GM19238 (cell line): ENCODE data around the gene C10orf67.

ENCODE experiments used
- DNase-seq: peaks from one replicate; pipeline ENCODE4 v3.0.0; 2011; ENCODE audit warnings: low spot score; ENCODE audit not compliant: insufficient read length

C10orf67 gene

GRCh38 chr10:23174074-23174976 lies 170.3 kb downstream of the C10orf67 start:
- DNase-seq, result no peak

DNA sequence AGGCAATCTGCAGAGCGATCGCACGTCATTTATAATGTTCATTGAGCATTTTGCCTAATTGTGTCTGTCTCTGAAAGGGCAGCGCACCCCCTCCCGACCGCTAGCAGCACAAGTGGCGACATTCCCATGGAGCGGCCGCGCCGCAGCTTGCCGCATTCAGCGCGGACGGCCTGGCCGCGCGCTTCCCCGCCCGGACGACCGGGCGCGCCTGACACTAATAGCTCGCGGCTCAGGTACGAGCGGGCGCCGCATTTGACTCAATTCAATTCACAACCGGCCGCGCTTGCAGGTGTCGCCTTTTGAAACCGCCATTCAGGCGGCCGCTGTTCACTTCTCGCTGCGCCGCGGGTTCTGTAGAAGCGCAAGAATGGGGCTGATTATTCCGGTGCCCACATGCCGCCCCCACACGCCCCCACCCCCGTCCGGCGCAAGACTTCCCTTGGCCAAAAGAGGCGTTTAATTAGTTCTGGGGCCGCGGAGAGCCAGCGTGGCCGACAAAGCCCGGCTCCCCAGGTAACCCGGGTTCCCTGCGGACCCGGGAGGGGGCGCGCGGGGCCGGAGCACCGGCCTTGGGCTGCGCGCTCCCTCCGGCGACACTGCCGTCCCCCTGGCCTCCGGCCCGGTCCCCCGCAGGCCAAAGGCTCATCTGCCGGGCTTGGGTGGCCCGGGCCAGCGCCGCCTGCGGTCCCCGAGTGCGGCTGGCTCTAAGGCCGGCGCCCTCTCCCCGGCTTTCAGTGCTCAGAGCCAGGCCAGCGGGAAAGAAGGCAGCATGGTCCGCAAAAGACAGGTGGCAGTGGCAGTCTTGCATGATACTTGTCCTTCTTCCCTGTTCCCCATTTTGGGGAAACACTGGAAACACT lies 171.2 kb downstream of the C10orf67 start:
- no peak for DNase-seq

DNA sequence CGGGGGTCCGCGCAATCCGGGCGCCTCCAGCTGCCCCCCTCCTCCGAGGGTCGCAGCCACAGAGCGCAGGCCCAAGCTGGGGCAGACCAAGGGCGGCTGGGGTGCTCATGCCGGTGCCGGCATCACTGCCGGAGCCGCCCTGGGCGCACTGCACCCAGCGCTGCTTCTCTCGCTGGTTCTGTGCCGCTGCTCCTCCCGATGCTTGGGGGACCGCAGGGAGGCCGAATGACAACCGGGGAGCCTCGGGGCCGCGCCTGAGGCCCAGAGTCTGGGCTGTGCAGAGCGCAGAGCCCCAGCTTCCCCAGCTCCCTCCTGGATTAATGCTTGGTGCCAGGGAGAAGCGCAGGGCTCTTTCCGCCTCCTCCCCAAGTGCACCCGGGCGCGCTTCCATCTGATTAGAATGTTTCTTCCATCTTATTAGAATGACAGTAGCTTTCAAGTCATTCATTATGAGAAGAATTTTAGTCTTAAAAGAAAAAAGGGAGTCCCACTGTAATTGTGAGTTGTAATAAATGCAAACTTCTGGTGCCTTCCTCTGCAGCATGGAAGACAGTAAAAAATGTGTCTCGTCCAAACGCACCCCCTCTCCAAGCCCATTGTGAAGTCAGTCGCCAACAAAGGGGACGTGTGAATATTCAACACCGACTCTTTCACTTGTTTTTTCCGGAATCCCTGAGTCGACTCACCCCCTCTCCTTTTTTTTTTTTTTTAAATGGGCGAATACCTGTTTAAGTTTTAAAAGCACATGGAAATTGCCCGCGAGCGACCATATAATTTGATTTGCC lies 172.0 kb downstream of the C10orf67 start:
- DNase-seq, result no peak

GRCh38 chr10:23171232-23171876 lies 173.2 kb downstream of the C10orf67 start:
- no peak for DNase-seq

GRCh38 chr10:23158370-23158769 lies 186.2 kb downstream of the C10orf67 start:
- DNase-seq, result peak; percentile 45

DNA sequence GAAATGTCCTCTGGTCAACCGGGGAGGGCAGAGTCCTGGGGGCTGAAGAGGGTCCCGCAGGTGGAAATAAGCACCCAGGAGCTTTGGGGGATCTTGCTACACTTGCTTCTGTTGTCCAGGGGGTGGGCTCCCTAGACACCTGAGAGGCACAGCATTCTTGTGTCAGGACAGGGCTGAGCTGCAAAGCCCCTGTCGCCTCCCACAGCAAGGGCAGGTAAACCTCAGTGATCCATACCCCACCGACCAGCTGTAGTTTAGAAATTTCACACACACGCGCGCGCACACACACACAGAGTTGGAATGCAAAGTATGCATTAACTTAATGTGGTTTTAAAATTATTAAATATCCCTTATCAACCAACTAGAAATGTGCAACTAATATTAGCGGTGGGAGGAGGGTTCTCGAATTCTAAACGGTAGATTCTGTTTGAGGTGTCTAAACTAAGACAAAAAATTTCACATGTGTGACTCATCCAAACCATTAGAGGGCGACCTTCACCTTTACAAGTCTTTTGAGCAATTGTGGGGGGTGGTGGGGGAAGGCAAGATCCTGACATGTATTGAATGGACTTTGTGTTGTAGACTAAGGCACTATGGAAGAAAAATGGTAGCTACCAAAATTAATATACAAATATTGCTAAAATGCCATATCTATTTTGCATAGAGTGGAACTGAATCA lies 186.8 kb downstream of the C10orf67 start:
- no peak for DNase-seq

- DNase-seq, result no peak
Measured at GRCh38 chr10:23157239-23157681, 187.3 kb downstream of the C10orf67 start.

DNA sequence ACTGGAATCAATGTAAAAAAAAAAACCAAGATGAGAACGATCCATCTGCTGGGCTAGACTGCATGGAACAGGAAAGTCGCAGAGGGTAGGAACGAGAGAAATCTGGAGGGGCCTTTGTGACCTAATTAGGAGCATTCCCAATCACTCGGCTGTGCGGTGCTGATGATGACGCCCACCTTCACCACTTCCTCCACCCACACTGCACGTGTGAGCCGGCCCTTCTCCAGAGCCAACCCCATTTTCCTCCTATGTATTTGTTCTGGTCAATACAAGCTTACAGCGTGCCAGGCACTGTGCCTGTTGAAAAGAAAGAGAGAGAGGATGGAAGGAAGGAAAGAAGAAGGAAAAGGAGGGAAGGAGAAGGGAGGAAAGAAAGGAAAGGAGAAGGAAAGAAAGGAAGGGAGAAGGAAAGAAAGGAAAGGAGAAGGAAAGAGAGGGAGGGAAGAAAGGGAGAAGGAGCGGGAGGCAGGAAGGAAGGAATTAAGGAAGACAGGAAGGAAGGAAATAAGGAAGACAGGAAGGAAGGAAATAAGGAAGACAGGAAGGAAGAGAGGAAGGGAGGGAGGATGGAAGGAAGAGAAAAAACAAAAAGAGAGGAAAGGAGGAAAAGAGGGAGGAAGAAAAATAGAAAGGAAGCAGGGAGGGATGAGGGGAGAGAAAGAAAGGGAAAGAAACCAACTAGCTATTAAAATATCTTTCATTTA lies 188.0 kb downstream of the C10orf67 start:
- DNase-seq, result no peak

- DNase-seq, result no peak
Measured at GRCh38 chr10:23155169-23155568, 189.4 kb downstream of the C10orf67 start.
